Keratinocyte (primary cell): ENCODE data around the gene CIPC. TPM values are rescaled to one million over a fixed set of nuclear protein-coding genes. Genes with fewer than 3 reads are reported as not detected.

Source experiments
- DNase-seq: peaks from one replicate; pipeline ENCODE4 v3.0.0-alpha.2; 2011; ENCODE audit warnings: low read depth, missing footprints, low spot score
- FAIRE-seq: peaks from 2 replicates; lab custom pipeline; 2011; peaks lifted over from hg19 to GRCh38; lab: Jason Lieb, UNC
- H2AFZ ChIP-seq: 2 replicates; pipeline ENCODE4 v1.6.0; 2012; ENCODE audit warnings: low read length, control low read depth, inconsistent platforms; ENCODE audit not compliant: control insufficient read depth
- H3K27ac ChIP-seq: 2 replicates; pipeline ENCODE4 v1.5.1; 2011; ENCODE audit warnings: low read length; ENCODE audit not compliant: control insufficient read depth, insufficient read depth
- H3K27me3 ChIP-seq: 3 replicates; pipeline ENCODE4 v1.6.0; 2011; ENCODE audit warnings: low read length; ENCODE audit not compliant: control insufficient read depth, insufficient read depth; ENCODE audit errors: extremely low read depth
- H3K36me3 ChIP-seq, 2 experiments: 2 replicates in 1 of 2; 3 replicates in 1 of 2; pipeline ENCODE4 v1.5.1; 2011; ENCODE audit warnings: low read length in 2 of 2, mild to moderate bottlenecking in 1 of 2; ENCODE audit not compliant: control insufficient read depth in 2 of 2, insufficient read depth in 2 of 2; ENCODE audit errors: extremely low read depth in 1 of 2
- H3K4me1 ChIP-seq: 3 replicates; pipeline ENCODE4 v1.5.1; 2011; ENCODE audit warnings: low read length; ENCODE audit not compliant: control insufficient read depth, insufficient read depth; ENCODE audit errors: extremely low read depth
- H3K4me2 ChIP-seq: 3 replicates; pipeline ENCODE4 v1.6.0; 2011; ENCODE audit warnings: low read depth, low read length; ENCODE audit not compliant: control insufficient read depth, insufficient read depth; ENCODE audit errors: extremely low read depth
- H3K4me3 ChIP-seq, 3 experiments: fragments of 200-600 bp in 1 of 3; sonication (generic) in 1 of 3; 2 replicates in 2 of 3; 3 replicates in 1 of 3; pipeline ENCODE4 v1.5.1; 2011 to 2016; ENCODE audit warnings: low read length in 3 of 3, mild to moderate bottlenecking in 3 of 3, control low read depth in 2 of 3, inconsistent platforms in 1 of 3, low read depth in 1 of 3, mixed read lengths in 1 of 3, mixed run types in 1 of 3, moderate library complexity in 1 of 3; ENCODE audit not compliant: control insufficient read depth in 2 of 3, insufficient read depth in 2 of 3; ENCODE audit errors: extremely low read depth in 1 of 3
- H3K79me2 ChIP-seq: 2 replicates; pipeline ENCODE4 v1.6.0; 2012; ENCODE audit warnings: low read length; ENCODE audit not compliant: control insufficient read depth, insufficient read depth
- H3K9ac ChIP-seq: 3 replicates; pipeline ENCODE4 v1.6.0; 2011; ENCODE audit warnings: low read length; ENCODE audit not compliant: control insufficient read depth, insufficient read depth; ENCODE audit errors: extremely low read depth
- H3K9me1 ChIP-seq: 3 replicates; pipeline ENCODE4 v1.6.0; 2011; ENCODE audit warnings: low read length; ENCODE audit not compliant: control insufficient read depth, insufficient read depth; ENCODE audit errors: extremely low read depth
- H3K9me3 ChIP-seq: 2 replicates; pipeline ENCODE4 v1.5.1; 2012; ENCODE audit warnings: low read depth, low read length; ENCODE audit not compliant: control insufficient read depth
- H4K20me1 ChIP-seq: 3 replicates; pipeline ENCODE4 v1.6.0; 2011; ENCODE audit warnings: low read length; ENCODE audit not compliant: control insufficient read depth, insufficient read depth; ENCODE audit errors: extremely low read depth
- CTCF ChIP-seq, 3 experiments: IDR thresholded peaks in 1 of 3; conservative IDR thresholded peaks in 1 of 3; optimal IDR thresholded peaks in 1 of 3; 2 replicates in 2 of 3; 3 replicates in 1 of 3; pipeline versions ENCODE3 to v1.5.1; 2011; ENCODE audit warnings: low read length in 3 of 3, mild to moderate bottlenecking in 3 of 3, moderate library complexity in 2 of 3, control low read depth in 1 of 3, inconsistent platforms in 1 of 3; ENCODE audit not compliant: insufficient read depth in 2 of 3; ENCODE audit errors: extremely low read depth in 1 of 3
- EZH2 ChIP-seq: IDR thresholded peaks from one replicate; pipeline ENCODE4 v1.6.1; 2012; ENCODE audit warnings: inconsistent platforms, mild to moderate bottlenecking, low read length, moderate library complexity
- dilution Hi-C: fragments of 300-500 bp; cut with MboI; formaldehyde crosslinking; loops from one replicate; pipeline ENCODE4 v1.7.0; 2020; ENCODE audit warnings: low sequenced_read_pairs; ENCODE audit not compliant: extremely low pct_ligation_motif_present
- polyA plus RNA-seq, 5 experiments: library from polyadenylated mRNA; depleted of rRNA in 3 of 5; stranded (reverse) in 3 of 5; stranded (forward) in 1 of 5; unstranded in 1 of 5; fragments of >200 nt; gene quantifications; 1 replicate in 1 of 5; 2 replicates in 3 of 5; 3 replicates in 1 of 5; pipeline versions ENCODE4 v1.2.1 to v1.2.3, GENCODE V29; 2011 to 2012; ENCODE audit warnings: missing spikeins in 2 of 5, low read depth in 1 of 5, low replicate concordance in 1 of 5

CIPC gene
- polyA plus RNA-seq, 1 donor (not counting 4 experiments of a cell fraction or from before 2014, with no cell fraction given), result 13.2 TPM

GRCh38 chr14:77088645-77089044 is 9.4 kb upstream of the CIPC start:
- TF ChIP-seq CTCF (optimal IDR thresholded peaks at IDR 0.05 in 1 of 3, IDR thresholded peaks at IDR 0.05 in 1 of 3, conservative IDR thresholded peaks at IDR 0.05 in 1 of 3; ENCODE audit: extremely low read depth in 1 of 3, insufficient read depth in 2 of 3, low read length in 3 of 3) (no peak), EZH2 (no peak)
- H2AFZ ChIP-seq, result no peak overlapping the region
- peak overlapping the region; percentile 24 for H3K4me2 ChIP-seq
- H3K9me3 ChIP-seq, result no peaks in the 10 kb centered on the region
- no peaks in the 10 kb centered on the region for H3K79me2 ChIP-seq
- no peaks in the 10 kb centered on the region for H3K27me3 ChIP-seq
- H3K9me1 ChIP-seq, result no peaks in the 10 kb centered on the region
- H3K9ac ChIP-seq, result no peak overlapping the region
- FAIRE-seq (no peak), DNase-seq (no peak)
- H3K4me1 ChIP-seq, result peaks cover 18% of the 10 kb centered on the region
- peak overlapping the region; percentile 11 for H3K27ac ChIP-seq
- H3K36me3 ChIP-seq, result no peaks in the 10 kb centered on the region
- dilution Hi-C loops, result no loop called here
- H3K4me3 ChIP-seq, result no peak overlapping the region
- H4K20me1 ChIP-seq, result no peaks in the 10 kb centered on the region

- no peak overlapping the region for H3K4me3 ChIP-seq
- no peaks in the 10 kb centered on the region for H4K20me1 ChIP-seq
- DNase-seq (no peak), FAIRE-seq (no peak)
- no peaks in the 10 kb centered on the region for H3K9me1 ChIP-seq
- H3K4me2 ChIP-seq, result no peak overlapping the region
- no peaks in the 10 kb centered on the region for H3K79me2 ChIP-seq
- no peaks in the 10 kb centered on the region for H3K27me3 ChIP-seq
- TF ChIP-seq EZH2 (no peak), CTCF (optimal IDR thresholded peaks at IDR 0.05 in 1 of 3, IDR thresholded peaks at IDR 0.05 in 1 of 3, conservative IDR thresholded peaks at IDR 0.05 in 1 of 3; ENCODE audit: extremely low read depth in 1 of 3, insufficient read depth in 2 of 3, low read length in 3 of 3) (no peak)
- peaks cover 24% of the 10 kb centered on the region for H3K4me1 ChIP-seq
- no peak overlapping the region for H3K9ac ChIP-seq
- no peak overlapping the region for H3K27ac ChIP-seq
- H3K36me3 ChIP-seq, result no peaks in the 10 kb centered on the region
- no peaks in the 10 kb centered on the region for H3K9me3 ChIP-seq
- H2AFZ ChIP-seq, result no peak overlapping the region
- dilution Hi-C loops, result no loop called here
Observed at GRCh38 chr14:77091518-77091917, 6.5 kb upstream of the CIPC start.
